Mesenchymal stem cell (in vitro differentiated cells and primary cell): Measurements from ENCODE around the gene C16orf92.
"Not testable (repeated sequence)": the region's sequence is repeated elsewhere in the genome, so short reads cannot be mapped to it uniquely, and the experiment has no call there.

ENCODE experiments used
- DNase-seq: peaks from one replicate; pipeline ENCODE4 v3.0.0-alpha.2; 2013
- H2AFZ ChIP-seq: one replicate; pipeline ENCODE4 v1.6.1; 2013; ENCODE audit warnings: low read depth, mild to moderate bottlenecking, control low read depth, inconsistent platforms, low read length, moderate library complexity
- H2AK5ac ChIP-seq: 2 replicates; pipeline ENCODE4 v1.6.1; 2013; ENCODE audit warnings: low read length, moderate library complexity, mild to moderate bottlenecking, inconsistent platforms; ENCODE audit not compliant: severe bottlenecking
- H2BK120ac ChIP-seq: one replicate; pipeline ENCODE4 v1.6.1; 2013; ENCODE audit warnings: low read depth, mild to moderate bottlenecking, inconsistent platforms, low read length, moderate library complexity
- H2BK12ac ChIP-seq, 2 experiments: one replicate each; pipeline ENCODE4 v1.6.1; 2013; ENCODE audit warnings: inconsistent platforms in 2 of 2, low read length in 2 of 2, mild to moderate bottlenecking in 2 of 2, moderate library complexity in 2 of 2, control low read depth in 1 of 2
- H2BK15ac ChIP-seq: one replicate; pipeline ENCODE4 v1.6.1; 2013; ENCODE audit warnings: mild to moderate bottlenecking, low read depth, inconsistent platforms; ENCODE audit not compliant: poor library complexity, severe bottlenecking
- H2BK5ac ChIP-seq: 2 replicates; pipeline ENCODE4 v1.6.1; 2013; ENCODE audit warnings: low read depth, mild to moderate bottlenecking, low read length, control low read depth, inconsistent platforms; ENCODE audit not compliant: poor library complexity, severe bottlenecking
- H3K14ac ChIP-seq, 2 experiments: one replicate each; pipeline ENCODE4 v1.6.1; 2013; ENCODE audit warnings: inconsistent platforms in 2 of 2, low read length in 2 of 2, control low read depth in 1 of 2, mild to moderate bottlenecking in 1 of 2, moderate library complexity in 1 of 2
- H3K18ac ChIP-seq, 2 experiments: one replicate each; pipeline ENCODE4 v1.6.1; 2013; ENCODE audit warnings: inconsistent platforms in 2 of 2, low read length in 2 of 2, control low read depth in 1 of 2, low read depth in 1 of 2, mild to moderate bottlenecking in 1 of 2
- H3K23ac ChIP-seq, 2 experiments: one replicate each; pipeline ENCODE4 v1.6.1; 2013; ENCODE audit warnings: inconsistent platforms in 2 of 2, low read length in 2 of 2, mild to moderate bottlenecking in 2 of 2, moderate library complexity in 2 of 2, control low read depth in 1 of 2
- H3K27ac ChIP-seq: 2 replicates; pipeline ENCODE4 v1.5.1; 2013; ENCODE audit warnings: mild to moderate bottlenecking, moderate library complexity, low read length, control low read depth, inconsistent platforms; ENCODE audit not compliant: poor library complexity, severe bottlenecking
- H3K27me3 ChIP-seq, 2 experiments: 2 replicates each; pipeline versions ENCODE4 v1.6.1 to v1.7.0; 2013; ENCODE audit warnings: low read length in 2 of 2, mild to moderate bottlenecking in 2 of 2, moderate library complexity in 2 of 2, control low read depth in 1 of 2, inconsistent platforms in 1 of 2; ENCODE audit not compliant: control insufficient read depth in 1 of 2, insufficient read depth in 1 of 2
- H3K36me3 ChIP-seq, 2 experiments: 2 replicates each; pipeline versions ENCODE4 v1.6.1 to v1.7.0; 2013; ENCODE audit warnings: low read length in 2 of 2, control low read depth in 1 of 2, inconsistent platforms in 1 of 2, low read depth in 1 of 2, mild to moderate bottlenecking in 1 of 2; ENCODE audit not compliant: insufficient read depth in 2 of 2, control insufficient read depth in 1 of 2
- H3K4ac ChIP-seq, 2 experiments: one replicate each; pipeline ENCODE4 v1.6.1; 2013; ENCODE audit warnings: inconsistent platforms in 2 of 2, low read length in 2 of 2, mild to moderate bottlenecking in 2 of 2, moderate library complexity in 2 of 2, control low read depth in 1 of 2, low read depth in 1 of 2
- H3K4me1 ChIP-seq: 2 replicates; pipeline ENCODE4 v1.6.1; 2013; ENCODE audit warnings: low read depth, low read length, control low read depth; ENCODE audit not compliant: control insufficient read depth, insufficient read depth
- H3K4me2 ChIP-seq: 2 replicates; pipeline ENCODE4 v1.6.1; 2013; ENCODE audit warnings: low read length, mild to moderate bottlenecking, inconsistent platforms; ENCODE audit not compliant: poor library complexity, severe bottlenecking
- H3K4me3 ChIP-seq, 2 experiments: 2 replicates each; pipeline versions ENCODE4 v1.5.1 to v1.7.0; 2013; ENCODE audit warnings: low read length in 2 of 2, mild to moderate bottlenecking in 2 of 2, control low read depth in 1 of 2, low read depth in 1 of 2; ENCODE audit not compliant: insufficient read depth in 1 of 2
- H3K79me1 ChIP-seq: replicated peaks from 2 replicates; pipeline ENCODE4 v1.6.1; 2013; ENCODE audit warnings: mild to moderate bottlenecking, control low read depth, low read length, inconsistent platforms; ENCODE audit not compliant: poor library complexity, severe bottlenecking
- H3K9ac ChIP-seq: 2 replicates; pipeline ENCODE4 v1.7.0; 2013; ENCODE audit warnings: mild to moderate bottlenecking, low read length, moderate library complexity
- H3K9me3 ChIP-seq: 2 replicates; pipeline ENCODE4 v1.7.0; 2013; ENCODE audit warnings: mild to moderate bottlenecking, low read length; ENCODE audit not compliant: control insufficient read depth
- H4K8ac ChIP-seq: one replicate; pipeline ENCODE4 v1.6.1; 2013; ENCODE audit warnings: inconsistent platforms, mild to moderate bottlenecking, low read length, moderate library complexity
- H4K91ac ChIP-seq: one replicate; pipeline ENCODE4 v1.6.1; 2013; ENCODE audit warnings: mild to moderate bottlenecking, low read length, inconsistent platforms
- WGBS: methylation state at CpG from one replicate; pipeline ENCODE4 v1.1.7; 2013; ENCODE audit warnings: mixed read lengths; 5-methylcytosine and 5-hydroxymethylcytosine counted together

Gene C16orf92

DNA sequence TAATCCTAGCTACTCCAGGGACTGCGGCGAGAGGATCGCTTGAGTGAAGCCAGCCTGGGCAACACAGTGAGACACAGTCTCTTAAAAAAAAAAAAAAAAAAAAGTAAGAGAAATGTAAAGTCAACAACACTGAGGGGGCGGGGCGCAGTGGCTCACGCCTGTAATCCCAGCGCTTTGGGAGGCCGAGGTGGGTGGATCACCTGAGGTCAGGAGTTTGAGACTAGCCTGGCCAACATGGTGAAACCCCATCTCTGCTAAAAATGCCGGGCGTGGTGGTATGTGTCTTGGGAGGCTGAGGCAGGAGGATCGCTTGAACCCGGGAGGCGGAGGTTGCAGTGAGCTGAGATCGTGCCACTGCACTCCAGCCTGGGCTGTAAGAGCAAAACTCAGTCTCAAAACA is 10.4 kb upstream of the C16orf92 start:
- not testable (repeated sequence) for H4K91ac ChIP-seq, H3K23ac ChIP-seq, H2BK5ac ChIP-seq, H3K79me1 ChIP-seq, H2AK5ac ChIP-seq, H3K14ac ChIP-seq, H3K4me2 ChIP-seq, H2BK15ac ChIP-seq, H3K4me3 ChIP-seq, H3K9me3 ChIP-seq, H3K18ac ChIP-seq, H4K8ac ChIP-seq, H3K36me3 ChIP-seq, H2BK12ac ChIP-seq, H3K9ac ChIP-seq, H2AFZ ChIP-seq, DNase-seq, H2BK120ac ChIP-seq, H3K4ac ChIP-seq, H3K27ac ChIP-seq
- Histone ChIP-seq H3K27me3 (peaks cover 38 to 43% of the 10 kb centered on the region in 2 experiments), H3K4me1 (peaks cover 19% of the 10 kb centered on the region)
- 91% methylated on average over 11 of the region's 14 CpGs for WGBS

DNA sequence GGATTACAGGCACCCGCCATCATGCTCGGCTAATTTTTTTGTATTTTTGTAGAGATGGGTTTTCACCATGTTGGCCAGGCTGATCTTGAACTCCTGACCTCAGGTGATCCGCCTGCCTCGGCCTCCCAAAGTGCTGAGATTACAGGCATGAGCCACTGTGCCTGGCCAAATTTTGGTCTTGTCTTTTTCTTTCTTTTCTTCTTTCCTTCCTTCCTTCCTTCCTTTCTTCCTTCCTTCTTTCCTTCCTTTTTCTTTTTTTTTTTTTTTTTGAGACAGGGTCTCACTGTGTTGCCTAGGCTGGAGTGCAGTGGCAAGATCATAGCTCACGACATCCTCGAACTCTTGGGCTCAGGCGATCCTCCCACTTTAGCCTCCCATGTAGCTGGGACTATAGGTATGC is 7.5 kb upstream of the C16orf92 start:
- H3K18ac ChIP-seq, H3K4me2 ChIP-seq, H2AK5ac ChIP-seq, H2BK5ac ChIP-seq, H3K14ac ChIP-seq, H2BK12ac ChIP-seq, H3K79me1 ChIP-seq, H3K4ac ChIP-seq, H3K9me3 ChIP-seq, H2BK120ac ChIP-seq, H3K27ac ChIP-seq, H3K9ac ChIP-seq, H2AFZ ChIP-seq, H3K4me3 ChIP-seq, H3K36me3 ChIP-seq, H2BK15ac ChIP-seq, H4K8ac ChIP-seq, H3K23ac ChIP-seq, DNase-seq, H4K91ac ChIP-seq: not testable (repeated sequence)
- H3K27me3 ChIP-seq = peaks cover 22 to 29% of the 10 kb centered on the region in 2 experiments
- 77% methylated on average over 7 of the region's 7 CpGs for WGBS
- H3K4me1 ChIP-seq = peaks cover 16% of the 10 kb centered on the region

DNA sequence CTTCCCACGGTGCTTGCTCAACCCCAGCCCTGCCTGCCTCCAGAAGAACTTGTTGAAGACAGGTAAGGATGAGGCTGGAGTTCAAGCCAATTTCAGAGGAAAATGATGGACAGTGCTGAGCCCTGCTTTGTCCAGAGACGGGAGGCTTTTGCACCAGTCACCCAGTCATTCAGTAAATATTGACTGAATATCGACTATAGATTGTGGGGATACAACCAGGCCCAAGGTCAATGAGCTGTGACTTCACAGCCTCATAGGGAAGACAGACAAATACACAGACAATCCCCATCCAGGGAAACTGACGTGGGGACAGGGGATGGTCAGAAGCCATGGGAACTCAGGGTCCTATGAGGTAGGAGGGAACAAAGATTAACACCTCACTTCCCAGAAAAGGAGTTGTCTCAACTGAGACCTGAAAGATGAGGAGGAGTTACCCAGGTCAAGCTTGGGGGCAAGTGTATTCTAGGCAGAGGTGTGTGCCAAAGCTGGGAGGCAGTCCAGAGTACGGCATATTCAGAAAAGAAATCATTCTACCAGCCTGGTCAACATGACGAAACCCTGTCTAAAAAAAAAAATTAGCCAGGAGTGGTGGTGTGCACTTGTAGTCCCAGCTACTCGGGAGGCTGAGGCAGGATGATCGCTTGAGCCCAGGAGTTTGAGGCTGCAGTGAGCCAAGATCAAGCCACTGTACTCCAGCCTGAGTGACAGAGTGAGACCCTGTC is 6.3 kb upstream of the C16orf92 start:
- no peak for DNase-seq
- no peak overlapping the region for H2BK15ac ChIP-seq
- no peak overlapping the region for H3K4me3 ChIP-seq
- no peak overlapping the region for H3K14ac ChIP-seq
- no peaks in the 10 kb centered on the region for H3K9me3 ChIP-seq
- no peak overlapping the region for H2BK120ac ChIP-seq
- H3K23ac ChIP-seq = no peak overlapping the region
- H2AFZ ChIP-seq = no peak overlapping the region
- no peak overlapping the region for H2BK5ac ChIP-seq
- no peak overlapping the region for H2AK5ac ChIP-seq
- H4K8ac ChIP-seq = peak overlapping the region; percentile 45
- H3K36me3 ChIP-seq = no peaks in the 10 kb centered on the region
- no peak overlapping the region for H3K4me2 ChIP-seq
- WGBS = 88% methylated on average over 7 of the region's 8 CpGs
- H3K9ac ChIP-seq = no peak overlapping the region
- peaks cover 11 to 29% of the 10 kb centered on the region in 2 experiments for H3K27me3 ChIP-seq
- no peak overlapping the region for H4K91ac ChIP-seq
- H3K18ac ChIP-seq = no peak overlapping the region
- H3K4me1 ChIP-seq = peaks cover 10% of the 10 kb centered on the region
- no peak overlapping the region for H3K27ac ChIP-seq
- H2BK12ac ChIP-seq = no peak overlapping the region
- no peak overlapping the region for H3K4ac ChIP-seq
- no peaks in the 10 kb centered on the region for H3K79me1 ChIP-seq

DNA sequence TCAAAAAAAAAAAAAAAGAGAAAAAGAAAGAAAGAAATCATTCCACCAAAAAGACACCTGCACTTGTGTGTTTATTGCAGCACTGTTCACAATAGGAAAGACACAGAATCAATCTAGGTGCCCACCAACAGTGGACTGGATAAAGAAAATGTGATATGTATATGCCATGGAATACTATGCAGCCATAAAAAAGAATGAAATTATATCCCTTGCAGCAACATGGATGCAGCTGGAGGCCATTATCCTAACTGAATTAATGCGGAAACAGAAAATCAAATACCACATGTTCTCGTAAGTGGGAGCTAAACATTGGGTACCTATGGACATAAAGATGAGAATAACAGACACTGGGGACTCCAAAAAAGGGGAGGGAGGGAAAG is 5.7 kb upstream of the C16orf92 start:
- H4K8ac ChIP-seq = no peak overlapping the region
- H3K4me3 ChIP-seq = no peak overlapping the region
- no peak overlapping the region for H4K91ac ChIP-seq
- H2AK5ac ChIP-seq = no peak overlapping the region
- H2BK5ac ChIP-seq = no peak overlapping the region
- H3K79me1 ChIP-seq = no peaks in the 10 kb centered on the region
- DNase-seq = no peak
- no peak overlapping the region for H3K23ac ChIP-seq
- no peaks in the 10 kb centered on the region for H3K36me3 ChIP-seq
- no peak overlapping the region for H3K27ac ChIP-seq
- H2BK15ac ChIP-seq = no peak overlapping the region
- H2BK120ac ChIP-seq = no peak overlapping the region
- no peak overlapping the region for H3K9ac ChIP-seq
- no peak overlapping the region for H3K14ac ChIP-seq
- 96% methylated on average over 2 of the region's 2 CpGs for WGBS
- H3K18ac ChIP-seq = no peak overlapping the region
- no peaks in the 10 kb centered on the region for H3K9me3 ChIP-seq
- peaks cover 6 to 24% of the 10 kb centered on the region in 2 experiments for H3K27me3 ChIP-seq
- H2BK12ac ChIP-seq = no peak overlapping the region
- no peak overlapping the region for H2AFZ ChIP-seq
- no peak overlapping the region for H3K4ac ChIP-seq
- H3K4me2 ChIP-seq = no peak overlapping the region
- peaks cover 10% of the 10 kb centered on the region for H3K4me1 ChIP-seq
